Kidney capillary endothelial cell (primary cell): ENCODE data around the gene TTC1.

Experiments used
- DNase-seq: peaks from one replicate; pipeline ENCODE4 v3.0.0-alpha.2; 2018; ENCODE audit warnings: low spot score

The TTC1 gene

DNA sequence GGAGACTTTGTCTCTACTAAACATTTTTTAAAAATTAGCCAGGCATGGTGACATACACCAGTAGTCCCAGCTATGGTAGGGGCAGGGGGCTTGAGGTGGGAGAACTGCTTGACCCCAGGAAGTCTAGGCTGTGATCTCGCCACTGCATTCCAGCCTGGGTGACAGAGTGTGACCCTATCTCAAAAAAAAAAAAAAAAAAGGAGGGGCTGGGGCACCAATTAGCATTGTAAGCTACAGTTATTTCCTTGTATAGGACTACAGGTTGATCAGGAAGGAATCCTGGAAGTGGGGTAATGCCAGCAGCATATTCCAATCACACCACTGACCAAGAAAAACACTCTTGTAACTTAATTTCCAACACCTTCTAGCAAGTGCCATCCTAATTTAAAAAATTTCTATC, 78.3 kb downstream of the TTC1 start:
- no peak for DNase-seq

DNA sequence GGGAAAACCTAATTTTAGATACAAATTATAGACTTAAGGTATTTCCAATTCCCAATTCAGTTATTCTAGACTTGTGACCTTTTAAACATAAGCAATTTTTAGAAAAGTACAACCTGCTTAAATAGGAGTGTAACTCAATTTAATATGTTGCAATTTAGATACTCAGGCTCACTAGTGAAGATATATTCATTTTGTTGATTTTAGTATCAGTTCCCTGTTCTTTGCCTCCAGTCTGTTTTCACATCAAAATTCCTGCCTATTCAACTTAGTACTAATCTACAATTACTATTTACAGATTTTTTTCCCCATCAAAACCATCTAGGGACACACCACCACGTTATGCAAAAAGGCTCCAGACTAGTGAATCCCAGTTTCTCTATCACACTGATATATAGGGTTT, 79.9 kb downstream of the TTC1 start:
- DNase-seq, result no peak

DNA sequence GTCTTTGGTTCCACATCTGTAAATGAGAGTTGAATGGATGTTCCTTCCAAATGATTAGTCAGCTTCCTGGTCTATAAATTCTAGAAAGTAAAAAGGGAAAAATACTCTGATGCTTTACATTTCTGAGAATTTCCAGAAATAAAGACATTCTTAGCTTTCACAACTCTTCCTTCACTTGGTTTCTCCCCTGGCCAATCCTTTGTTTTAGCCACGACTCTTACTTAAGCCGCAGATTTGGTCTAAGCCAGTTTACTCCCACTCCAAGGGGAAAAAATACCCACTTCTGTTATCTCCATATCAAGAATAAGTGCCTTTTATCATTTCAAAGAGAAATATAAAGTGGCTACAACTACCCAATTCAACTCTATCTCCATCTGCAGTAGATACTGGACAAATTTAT, 80.6 kb downstream of the TTC1 start:
- DNase-seq, result no peak

DNA sequence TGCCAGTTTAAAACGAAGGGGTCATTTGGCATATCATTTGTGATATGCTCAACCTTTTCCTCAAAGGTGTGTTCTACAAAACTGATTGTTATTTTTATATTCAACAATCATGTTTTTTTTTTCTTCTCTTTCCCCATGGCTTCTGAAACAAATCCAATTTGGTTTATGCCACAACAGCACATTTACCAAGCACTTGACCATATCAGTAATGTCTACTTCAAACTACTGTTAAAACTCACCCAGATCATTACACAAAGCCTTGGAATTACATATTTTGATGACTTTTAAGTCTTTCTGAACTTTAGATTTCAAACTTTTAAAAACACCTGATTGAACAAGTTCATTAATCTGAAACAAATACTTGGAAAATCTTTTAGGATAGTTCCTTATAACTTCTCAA, 81.1 kb downstream of the TTC1 start:
- DNase-seq, result no peak

DNA sequence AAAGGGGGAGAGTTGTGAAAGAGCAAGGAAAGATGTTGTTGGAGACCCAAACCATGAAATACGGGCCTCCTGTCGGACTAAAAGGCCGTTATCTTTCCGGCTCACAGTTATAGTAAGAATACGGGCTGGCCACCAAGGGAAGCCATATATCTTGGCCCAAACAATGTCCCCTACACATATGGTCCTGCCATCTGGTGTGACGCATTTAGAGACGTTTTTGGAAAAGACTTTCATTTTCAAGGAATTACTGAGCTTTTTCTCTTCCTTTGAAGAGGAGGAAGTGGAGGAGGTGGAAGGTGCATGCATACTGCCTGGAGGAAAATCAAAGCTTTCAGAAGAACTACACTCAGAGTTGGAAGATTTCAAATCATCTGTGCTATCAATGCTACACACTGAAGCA, 83.6 kb downstream of the TTC1 start:
- no peak for DNase-seq

DNA sequence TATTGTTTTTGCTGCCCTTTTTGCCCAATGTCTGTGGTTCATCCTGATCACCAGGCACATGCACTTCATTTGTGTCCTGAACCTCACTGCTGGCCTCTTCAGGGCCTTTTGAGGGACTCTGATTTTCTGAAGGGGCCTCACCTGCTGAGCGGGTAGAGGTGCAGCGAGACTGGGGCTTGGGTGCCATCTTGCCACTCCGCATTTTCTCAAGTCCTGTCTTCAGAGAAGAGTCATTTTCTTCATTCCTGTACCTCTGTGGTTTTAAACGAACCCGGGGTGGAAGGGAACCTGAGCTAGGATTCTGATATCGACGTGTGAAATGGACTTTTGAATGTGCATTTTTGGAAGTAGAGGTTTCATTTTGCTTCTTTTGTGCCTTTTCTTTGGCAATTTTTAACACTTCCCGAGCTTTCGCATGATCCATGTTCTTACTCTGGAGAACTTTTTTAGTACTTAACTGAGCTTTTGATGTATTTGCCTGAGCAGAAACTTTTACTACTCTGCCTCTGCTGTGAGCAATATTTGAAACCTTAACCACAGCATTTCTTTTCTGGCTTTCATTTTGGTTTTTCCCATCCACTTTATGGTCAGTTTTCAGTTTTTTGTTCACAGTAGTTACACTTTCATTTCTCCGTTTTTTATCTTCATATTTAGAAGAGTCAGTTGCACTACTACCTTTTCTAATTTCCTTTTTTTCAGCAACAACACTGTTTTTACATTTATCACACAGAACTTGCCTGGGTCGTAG, 84.2 kb downstream of the TTC1 start:
- DNase-seq, result no peak

DNA sequence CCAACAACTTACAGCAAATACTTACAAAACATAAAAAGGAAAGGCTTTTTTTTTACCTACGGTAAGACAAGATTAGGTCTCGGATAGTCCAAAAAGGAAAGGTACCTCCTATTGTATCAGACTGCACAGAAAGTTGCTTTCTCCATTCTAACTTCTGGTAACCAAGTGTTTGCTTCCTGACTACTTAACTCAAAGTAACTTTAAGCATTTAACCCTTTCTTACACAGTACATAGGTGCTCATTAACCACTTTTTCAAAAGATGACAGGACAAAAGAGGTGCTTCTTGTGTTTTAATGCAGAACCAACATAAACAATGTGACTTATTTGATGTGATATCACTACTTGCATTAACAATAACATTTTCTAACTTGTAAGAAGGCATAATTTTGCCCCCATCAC, 87.2 kb downstream of the TTC1 start:
- DNase-seq, result no peak

DNA sequence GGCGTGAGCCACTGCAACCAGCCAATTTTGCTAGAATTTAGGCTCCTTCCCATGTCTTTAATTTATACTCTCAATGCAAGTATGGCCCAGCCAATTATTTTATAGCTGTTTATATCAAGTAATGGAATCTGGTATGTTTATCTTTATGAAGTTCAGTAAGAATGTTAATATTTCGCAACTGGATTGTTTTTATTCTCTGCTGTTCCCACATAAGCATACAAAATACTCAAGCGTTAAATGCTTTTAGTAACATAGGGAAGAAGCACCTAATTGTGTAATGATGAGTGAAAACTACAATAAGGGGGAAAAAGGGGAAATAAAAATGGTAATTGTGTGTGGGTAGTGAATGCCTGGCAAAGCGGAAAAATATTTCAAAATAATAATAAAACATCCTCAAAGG, 89.1 kb downstream of the TTC1 start:
- DNase-seq, result no peak

DNA sequence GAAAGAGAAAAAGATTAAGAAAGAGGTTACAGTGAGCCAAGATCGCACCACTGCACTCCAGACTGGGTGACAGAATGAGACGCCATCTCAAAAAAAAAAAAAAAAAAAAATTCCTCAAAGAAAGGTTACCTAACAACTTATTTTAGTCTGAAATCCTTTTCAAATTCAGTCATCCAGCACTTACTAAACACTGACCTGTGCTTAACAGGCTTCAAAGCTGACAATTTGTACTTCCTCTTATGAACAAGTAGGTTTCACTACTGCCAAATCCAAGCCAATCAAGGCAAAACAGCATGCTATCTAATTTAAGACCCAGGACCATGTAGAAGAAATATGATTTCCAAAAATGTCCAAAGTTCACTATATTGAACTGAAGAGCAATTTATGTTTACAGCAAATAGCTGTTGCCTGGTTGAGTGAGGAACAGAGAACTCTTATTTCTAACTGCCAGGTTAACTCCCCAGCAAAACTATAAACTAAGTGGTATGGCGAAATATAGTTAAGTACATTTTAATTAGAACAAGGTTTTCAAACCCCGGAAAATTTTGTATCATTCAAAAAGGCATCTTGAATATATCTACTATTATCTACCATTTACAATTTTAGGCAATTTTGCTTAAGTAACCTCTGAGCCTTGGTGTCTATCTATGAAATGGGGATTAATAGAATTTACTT, 96.9 kb downstream of the TTC1 start:
- DNase-seq, result no peak

DNA sequence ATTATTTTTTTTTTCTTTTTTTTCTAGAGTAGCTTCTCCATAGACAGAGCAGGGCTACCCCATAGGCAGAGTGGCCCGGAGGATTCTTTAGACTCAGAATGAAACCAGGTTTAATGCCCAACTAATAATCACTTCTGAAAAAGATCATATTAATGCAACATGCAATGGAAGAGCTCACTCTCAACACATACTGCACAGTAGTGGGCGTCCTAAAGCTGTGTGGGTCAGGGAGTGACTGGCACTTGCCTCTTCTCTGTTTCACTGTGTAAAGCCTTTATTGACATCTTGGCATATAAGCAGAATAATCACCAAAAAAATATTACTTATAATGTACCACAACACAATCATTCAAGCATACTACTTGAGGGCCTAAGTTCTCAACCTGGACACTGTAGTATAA, 99.2 kb downstream of the TTC1 start:
- no peak for DNase-seq
